Fibroblast of peridontal ligament (primary cell): ENCODE results near the gene SERPINA5.
"Not testable (repeated sequence)": the region's sequence is repeated elsewhere in the genome, so short reads cannot be mapped to it uniquely, and the experiment has no call there.

ENCODE experiments used
- DNase-seq: peaks from one replicate; pipeline ENCODE4 v3.0.0-alpha.2; 2010; ENCODE audit errors: extremely low read depth

The SERPINA5 gene

DNA sequence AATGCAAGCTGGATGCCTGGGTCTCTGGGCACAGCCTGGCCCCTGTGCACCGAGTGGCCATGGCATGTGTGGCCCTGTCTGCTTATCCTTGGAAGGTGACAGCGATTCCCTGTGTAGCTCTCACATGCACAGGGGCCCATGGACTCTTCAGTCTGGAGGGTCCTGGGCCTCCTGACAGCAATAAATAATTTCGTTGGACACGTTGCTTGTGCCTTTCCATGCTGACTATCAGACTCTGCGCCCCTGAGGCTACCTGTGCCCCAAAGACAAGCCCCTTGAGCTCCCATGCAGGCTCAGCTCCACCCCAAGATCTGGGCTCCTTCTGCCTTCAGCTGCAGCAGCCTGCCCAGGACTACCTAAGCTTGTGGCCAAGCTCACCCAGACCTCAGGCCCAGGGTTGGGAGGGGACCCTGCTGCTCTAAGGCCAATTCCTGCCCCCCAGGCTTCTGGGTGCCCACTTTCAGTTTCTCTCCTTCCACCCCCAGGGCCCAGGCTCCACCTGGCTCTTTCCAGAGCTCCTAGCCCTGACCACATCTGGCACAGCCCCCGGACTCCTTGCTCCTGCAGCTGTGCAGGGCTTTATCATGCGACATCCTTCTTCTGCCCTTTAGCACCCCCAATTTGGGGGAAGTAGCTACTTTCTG is 42.8 kb downstream of the SERPINA5 start:
- no peak for DNase-seq

DNA sequence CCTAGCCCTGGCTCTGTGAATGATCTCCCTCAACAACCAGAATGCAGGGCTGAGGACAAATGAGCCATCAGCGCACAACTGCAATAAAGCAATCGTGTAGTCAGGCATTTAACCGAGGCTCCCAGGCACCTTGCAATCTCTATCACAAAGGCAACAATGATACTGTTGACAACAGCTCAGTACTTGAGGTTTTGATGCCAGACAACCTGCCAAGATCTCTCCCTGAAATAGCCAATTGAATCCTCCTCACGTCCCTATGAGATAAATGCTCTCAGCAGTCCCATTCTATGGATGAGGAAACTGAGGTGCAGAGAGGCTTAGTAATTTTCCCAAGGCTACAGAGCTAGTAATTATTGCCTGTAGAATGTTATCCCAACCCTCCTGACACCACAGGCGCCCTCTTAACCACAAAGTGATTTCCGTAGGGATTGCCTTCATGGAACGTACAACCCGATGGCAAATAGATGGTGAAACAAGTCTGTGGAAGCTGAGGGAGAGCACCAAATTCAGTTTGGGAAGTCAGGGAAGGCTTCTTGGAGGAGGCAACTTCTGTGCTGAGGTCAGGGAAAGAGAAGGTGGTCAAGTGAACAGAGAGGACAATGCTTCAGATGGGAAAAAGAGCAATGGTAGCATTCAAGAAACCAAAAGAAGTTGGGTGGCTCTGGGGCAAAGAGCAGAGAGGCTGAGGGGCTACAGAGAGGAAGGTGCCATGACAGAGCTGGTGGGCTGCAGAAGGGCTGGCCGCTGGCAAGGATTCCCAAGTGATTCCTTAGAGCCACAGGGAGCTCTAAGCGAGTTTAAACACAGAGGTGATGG is 43.5 kb downstream of the SERPINA5 start:
- DNase-seq = no peak

DNA sequence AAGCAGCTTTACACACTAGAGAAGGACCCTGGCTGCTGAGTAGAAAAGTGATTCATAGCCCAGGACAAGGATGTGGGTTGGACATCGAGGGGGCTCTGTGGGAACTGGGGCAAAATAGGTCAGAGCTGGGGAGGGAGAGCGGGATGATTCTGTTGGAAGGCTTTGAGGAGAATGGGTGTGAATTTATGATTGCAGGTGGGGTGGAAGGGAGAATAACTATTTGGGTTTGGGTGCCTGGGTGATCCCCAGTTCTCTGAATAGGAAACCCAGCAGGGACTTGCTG is 44.1 kb downstream of the SERPINA5 start:
- no peak for DNase-seq

DNA sequence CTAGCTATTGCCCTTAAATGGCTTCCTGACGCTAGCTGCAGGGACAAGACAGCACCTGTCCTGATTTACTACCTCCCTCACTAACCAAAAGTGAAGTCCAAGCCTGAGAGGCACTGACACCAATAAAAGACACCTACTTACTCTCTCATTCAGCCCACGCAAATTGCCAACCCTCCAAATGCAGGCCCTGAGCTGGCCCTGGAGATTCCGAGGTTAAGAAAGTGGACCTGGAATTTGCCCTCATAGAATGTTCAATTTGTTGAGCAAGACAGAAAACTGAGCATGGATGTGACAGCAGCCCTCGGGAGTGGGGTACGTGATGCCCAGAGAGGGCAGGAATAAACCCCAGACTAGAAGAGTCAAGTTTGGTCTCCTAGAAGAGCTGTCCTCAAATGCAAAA is 47.4 kb downstream of the SERPINA5 start:
- no peak for DNase-seq

DNA sequence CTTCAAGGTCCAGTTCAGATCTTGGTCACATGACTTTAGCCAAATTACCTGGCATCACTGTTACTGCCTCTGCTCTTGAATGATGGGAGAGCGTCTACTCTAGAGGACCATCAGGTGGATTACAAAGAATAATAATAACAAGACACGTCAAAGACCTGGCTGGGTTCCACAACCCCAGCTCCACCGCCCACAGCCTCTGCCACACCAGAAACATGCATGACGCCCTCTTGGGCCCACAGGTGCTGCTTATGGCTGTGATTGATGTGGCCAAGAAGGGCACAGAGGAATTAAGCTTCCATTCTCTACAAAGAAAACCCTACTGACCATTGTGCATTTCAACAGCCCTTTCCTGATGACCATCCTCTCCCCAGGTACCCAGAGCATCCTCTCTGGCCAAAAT is 49.2 kb downstream of the SERPINA5 start:
- no peak for DNase-seq

DNA sequence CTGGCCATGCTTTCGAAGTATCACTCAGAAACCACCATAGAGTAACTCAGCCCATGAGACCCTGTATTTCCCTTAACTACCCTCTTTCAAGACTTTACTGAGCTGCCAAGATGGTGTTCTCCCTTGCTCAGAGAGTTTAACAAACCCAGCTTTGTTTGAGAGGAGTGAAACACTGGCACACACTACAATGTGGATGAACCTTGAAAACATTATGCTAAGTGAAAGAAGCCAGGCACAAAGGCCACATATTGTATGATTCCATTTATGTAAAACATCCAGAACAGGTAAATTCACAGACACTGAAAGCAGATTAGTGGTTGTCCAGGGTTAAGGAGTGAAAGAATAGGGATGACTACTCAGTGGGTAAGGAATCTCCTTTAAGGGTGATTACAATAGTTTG is 49.8 kb downstream of the SERPINA5 start:
- DNase-seq = no peak

DNA sequence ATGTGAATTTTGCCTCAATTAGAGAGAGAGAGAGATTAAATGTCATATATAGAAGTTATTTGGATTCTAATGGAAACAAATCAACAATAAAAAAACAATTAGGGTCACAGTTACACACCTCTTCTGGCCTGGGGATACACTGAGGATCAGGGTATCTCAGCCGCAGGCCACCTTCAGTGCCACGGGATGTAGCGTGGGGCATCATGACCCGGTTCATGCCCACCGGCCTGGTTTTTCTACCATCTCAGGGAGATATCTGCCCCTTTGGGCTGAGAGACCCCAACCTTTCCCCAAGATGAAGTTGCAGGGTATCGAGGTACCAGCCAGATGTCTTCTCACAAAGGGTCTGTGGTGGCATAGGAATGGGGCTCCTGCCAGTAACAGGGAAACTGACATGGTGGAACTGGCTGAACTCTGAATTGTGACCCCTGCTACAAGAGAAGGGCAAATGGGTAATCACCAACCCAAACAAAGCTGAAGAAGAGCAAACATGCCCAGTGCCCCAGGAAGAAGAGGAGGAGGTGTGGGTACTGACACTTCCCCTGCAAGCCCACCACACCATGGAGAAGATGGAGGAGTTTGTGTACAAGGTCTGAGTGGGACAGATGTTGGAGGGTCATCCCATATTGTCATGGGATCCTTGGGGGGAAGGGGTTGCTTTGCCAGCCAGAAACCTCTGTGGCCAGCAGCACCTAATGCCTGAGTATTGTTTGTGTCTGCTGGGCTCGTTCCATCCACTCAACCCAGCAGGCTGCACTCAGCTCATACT is 50.5 kb downstream of the SERPINA5 start:
- no peak for DNase-seq

DNA sequence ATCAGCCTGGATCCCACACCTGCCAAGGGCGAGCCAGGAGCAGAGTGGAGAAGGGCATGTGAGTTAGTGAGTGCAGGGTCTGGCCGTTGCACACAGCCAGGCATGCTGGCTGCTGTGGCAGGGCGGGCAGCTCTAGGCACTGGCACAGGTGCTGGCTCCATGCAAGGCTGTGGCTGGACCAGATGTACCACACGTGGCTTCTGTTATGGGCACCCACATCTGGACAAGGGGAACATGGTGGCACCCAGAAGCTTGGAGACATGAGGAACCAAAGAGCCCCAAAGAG is 51.0 kb downstream of the SERPINA5 start:
- DNase-seq = no peak

DNA sequence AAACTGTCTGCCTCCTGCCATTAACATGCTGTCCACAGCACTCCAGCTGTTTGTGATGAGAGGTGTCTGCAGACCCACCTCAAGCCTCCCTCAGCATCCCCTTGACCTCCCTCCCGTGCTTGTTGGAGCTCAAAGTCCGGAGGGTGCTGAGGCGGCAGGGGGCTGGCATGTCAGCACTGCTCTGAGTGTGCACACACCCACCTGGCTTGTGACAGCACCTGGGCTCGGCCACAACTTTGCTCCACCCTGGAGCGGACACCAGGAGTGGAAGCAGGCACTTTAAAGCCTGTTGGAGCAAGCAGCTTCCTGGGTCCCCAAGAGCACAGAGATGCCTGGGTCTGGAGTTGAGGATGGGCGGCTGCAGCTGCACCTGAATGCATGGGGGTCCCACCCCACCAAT is 51.9 kb downstream of the SERPINA5 start:
- DNase-seq = no peak

DNA sequence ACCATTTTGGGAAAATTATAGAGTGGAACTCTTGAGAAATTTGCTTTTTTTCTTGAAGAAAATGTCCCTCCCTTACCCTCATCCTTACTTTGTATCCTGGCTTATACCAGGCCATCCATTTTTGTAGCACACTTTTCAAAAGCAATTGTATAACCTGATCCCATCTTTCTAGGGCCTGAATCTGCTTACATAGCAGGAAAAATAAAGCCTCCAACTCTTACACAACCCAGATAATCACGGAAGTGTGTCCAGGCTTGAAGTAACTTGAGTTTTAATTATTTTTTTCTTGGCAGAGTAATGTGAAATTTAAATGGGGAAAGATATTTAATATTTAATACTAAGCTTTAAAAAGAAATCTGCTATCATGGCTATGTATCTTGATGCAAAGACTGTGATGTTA is 53.9 kb downstream of the SERPINA5 start:
- no peak for DNase-seq

DNA sequence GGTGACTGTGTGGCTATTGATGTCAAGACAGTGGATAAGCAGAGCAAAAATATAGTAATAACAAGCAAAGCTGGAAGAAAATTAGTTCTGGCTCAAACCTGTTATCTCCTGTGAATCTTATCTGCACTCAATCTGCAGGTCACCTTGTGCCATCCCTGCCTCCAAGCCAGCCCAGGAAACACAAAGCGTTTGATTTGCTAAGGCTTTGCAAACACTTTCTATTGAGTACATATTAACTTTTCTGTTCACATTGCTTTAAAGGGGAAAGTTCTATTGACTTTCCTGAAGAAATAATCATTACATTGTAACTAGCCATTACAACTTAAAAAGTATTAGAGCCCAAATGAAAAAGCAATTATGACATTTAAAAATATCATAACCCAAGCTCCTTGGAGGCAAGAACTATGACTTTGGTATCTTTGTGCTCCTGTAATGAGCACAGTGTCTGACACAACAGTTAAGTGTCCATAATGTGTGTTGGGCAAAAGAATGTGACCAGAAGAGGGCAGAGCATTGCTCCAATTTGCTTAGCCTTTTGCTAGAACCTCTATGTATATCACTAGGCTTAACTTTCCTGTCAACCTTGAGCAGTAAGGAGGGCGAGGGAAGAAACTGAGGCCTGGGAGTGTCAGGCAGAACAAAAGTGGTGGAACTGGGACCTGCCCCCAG is 55.7 kb downstream of the SERPINA5 start:
- DNase-seq = peak; percentile 9

DNA sequence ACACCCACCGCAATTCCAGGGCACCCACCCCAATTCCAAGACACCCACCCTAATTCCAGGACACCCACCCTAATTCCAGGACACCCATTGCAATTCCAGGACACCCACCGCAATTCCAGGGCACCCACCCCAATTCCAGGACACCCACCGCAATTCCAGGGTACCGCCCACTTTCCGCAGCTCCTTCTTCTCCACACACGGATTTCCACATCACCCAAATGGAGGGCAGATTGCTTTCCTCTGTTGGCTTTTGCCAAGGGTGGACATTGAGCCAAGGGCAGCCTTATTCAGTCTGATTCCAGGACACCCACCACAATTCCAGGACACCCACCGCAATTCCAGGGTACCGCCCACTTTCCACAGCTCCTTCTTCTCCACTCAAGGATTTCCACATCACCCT is 56.6 kb downstream of the SERPINA5 start:
- DNase-seq = not testable (repeated sequence)

DNA sequence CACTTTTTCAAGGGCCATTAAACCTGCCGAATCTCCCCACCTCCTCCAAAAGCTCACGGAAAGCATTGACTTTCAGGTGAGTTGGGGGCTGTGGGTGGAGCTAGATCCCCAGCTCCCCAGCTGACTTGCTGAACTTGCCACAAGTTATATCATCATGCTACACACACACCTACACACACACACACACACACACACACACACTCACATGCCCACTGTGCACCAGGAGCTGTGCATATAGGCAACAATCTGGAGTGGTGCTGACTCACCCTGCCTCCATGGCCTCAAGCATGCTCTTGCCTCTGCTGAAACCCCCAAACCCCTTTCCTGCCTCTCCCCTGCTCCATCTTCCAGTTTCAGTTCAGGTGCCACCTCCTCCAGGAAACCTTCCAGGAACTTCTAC is 57.1 kb downstream of the SERPINA5 start:
- DNase-seq = no peak

DNA sequence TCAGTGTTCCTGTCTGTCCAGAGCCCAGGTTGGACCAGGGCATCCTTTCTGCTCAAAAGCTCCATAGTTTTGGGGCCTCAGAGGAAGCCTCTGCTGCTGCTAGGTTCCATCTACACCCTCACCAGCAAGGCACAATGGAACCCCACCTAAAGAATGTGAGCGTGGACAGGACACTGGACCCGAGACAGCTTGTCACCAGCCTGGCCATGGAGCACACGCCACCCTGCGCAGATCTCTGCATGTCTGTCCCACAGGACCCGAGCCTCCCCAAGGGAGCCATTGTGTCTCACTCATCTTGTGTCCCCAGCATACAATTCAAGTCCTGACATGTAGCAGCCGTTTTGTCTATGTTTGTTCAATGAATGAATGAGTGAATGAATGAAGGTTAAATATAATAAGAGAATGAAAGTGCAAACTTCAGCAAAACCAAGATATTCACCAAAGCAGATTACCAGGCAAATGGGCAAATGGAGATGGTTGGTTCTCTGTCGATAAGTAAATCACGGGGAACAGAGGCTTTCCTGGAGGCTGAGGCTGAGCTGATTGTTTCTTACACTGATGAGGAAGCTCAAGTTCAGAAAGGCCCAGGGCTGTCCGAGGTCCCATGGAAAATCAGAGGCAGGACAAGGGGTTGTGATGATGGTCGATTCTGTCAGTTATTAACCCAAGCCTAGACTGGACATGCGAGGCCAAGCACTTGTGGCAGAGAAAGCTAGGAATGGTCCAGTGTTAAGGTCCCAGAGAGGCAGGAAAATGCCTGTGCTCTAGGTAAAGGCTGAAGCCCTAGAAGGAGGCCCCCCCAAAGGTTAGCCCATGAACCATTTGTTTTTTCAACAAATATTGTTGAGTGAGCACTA is 58.0 kb downstream of the SERPINA5 start:
- no peak for DNase-seq

DNA sequence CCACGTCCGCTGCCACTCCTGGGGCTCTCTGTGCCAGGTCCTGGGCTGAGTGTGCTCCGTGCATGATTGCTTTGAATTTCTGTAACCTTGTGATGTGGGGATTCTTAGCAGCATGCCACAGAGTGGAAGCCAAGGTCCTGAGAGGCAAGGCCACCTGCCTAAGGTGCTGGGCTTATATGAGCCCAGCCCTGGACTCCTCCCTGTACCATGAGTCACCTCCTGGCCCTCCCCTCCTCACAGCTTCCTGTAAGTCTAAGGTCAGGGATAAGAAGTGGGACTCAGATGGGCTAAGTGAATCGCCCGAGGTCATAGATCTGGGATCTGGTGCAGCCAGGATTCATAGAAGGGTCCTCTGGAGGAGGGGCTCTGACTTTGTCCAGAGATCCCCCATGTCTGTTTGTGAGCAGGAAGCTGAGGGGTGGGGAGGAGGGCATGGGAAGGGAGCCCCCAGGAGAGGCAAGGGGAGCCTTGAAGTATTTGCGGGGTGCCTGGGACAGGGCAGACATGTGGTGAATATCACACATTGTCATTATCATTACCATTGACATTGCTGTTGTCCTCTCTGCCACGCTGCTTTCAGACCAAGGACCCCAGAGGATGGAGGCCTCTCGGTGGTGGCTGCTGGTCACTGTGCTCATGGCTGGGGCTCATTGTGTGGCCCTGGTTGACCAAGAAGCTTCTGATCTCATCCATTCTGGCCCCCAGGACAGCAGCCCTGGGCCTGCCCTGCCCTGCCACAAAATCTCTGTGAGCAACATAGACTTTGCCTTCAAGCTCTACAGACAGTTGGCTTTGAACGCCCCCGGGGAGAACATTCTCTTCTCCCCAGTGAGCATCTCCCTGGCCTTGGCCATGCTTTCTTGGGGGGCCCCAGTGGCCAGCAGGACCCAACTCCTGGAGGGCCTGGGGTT is 59.8 kb downstream of the SERPINA5 start:
- DNase-seq = no peak

DNA sequence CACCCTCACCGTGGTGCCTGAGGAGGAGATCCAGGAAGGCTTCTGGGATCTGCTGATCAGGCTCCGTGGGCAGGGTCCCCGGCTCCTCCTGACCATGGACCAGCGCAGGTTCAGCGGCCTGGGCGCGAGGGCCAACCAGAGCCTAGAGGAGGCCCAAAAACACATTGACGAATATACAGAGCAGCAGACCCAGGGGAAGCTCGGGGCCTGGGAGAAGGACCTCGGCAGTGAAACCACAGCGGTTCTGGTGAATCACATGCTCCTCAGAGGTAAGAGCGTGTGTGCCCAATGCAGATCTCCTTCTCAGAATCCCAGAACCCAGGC is 60.4 kb downstream of the SERPINA5 start:
- no peak for DNase-seq
